Measurements from ENCODE around the gene EVI2A.
"Not testable (repeated sequence)": the region's sequence is repeated elsewhere in the genome, so short reads cannot be mapped to it uniquely, and the experiment has no call there.

EVI2A gene, protein sequence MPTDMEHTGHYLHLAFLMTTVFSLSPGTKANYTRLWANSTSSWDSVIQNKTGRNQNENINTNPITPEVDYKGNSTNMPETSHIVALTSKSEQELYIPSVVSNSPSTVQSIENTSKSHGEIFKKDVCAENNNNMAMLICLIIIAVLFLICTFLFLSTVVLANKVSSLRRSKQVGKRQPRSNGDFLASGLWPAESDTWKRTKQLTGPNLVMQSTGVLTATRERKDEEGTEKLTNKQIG

DNA sequence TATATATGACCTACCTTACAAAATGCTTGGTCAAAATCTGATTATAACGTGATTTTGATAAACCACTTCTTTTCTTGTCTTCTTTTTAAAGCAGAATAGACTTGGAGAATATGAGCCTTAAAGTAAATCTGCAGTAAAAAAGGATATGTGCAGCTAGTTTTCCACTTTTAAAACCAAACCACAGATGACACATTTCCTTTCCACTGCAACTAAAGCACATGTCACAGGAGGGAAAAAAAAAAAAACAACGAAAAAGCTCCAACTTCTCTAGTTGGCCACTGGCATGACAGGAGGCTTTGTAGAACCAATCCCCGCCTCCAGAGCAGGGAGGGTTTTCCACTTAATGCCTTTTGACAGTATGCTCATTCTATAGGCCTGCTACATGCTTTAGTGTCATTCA is at the start of gene EVI2A:
TSS of gene EVI2A (minus strand) at position 142 of the 400 bp plus-strand sequence. CDS start 2,609 bp downstream, outside the sequence.
- DNase-seq: peak; percentile 88 to 89

DNA sequence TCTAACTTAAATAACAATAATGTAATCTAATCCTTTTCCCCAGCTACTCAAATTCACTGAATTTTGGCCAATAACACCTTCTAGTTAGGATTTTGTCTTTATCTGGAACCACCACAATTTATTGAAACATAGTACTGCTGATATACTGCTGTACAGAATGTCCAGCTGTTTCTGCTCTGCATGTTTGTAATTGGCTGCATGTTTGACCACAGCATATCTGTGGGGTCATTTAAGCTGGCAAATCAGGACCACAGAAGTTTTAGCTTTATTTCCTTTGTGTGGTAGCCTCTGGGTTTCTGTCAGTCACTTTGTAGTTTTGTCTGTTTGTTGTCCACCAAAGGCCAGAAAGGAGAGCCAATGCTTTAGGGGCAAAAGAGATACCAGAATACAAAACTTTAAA is 47.8 kb upstream of the EVI2A start:
- DNase-seq: no peak

DNA sequence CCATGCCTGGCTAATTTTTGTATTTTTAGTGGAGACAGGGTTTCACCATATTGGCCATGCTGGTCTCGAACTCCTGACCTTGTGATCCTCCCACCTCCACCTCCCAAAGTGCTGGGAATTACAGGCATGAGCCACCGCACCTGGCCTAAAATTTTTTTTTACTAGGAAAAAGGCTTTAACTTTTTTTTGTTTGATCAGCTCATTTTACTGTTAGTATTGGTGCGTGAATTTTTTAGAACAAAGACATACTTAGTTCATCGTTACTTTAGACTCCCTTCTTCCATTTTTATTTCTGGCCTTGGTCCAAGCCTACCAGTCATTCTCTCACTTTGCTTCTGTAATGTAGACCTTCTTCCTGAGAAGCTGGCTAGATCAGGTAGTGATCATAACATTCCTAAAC is 44.7 kb upstream of the EVI2A start:
- no peak for DNase-seq

DNA sequence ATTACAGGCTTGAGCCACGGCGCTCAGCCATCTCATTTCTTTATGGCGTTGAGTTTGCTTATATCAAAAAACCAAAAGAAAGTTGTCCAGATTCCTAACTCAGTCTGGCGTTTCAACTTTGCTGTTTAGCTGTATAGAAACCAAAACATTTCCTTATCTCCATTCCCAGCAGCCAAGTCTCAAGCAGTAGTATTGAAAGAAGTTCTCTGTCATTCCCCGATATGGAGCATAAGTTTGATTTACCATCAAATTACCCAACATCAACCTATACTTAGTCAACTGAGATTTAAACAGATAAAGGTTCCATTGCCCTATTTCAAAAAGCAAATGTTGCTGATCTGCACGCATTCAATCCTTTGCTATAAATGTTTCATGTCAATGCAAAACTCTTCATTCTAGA is 42.6 kb upstream of the EVI2A start:
- no peak for DNase-seq

DNA sequence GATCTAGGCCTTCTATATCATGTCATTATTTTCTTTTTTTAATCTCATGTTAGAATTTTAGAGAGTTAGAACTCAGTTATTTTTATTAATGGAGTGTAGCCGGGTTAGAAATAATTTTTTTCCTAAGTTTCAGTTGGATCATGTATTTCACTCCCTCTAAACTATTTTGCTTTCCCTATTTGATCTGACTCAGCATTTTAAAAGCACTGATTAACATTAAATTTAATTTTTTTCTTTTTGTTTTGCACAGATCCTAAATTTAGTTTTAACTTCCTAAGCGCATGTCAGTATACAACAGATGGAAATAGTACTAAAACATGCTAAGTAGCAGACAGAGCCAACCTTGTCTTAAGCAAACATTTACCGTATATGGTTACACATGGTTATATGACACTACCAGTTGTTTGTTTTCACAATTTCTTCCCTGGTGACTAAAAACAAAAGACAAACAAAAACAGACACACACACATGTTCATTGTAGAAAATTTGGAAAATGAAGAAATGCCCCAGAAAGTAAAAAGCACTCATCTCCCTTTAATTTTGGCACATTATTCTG is 36.5 kb upstream of the EVI2A start:
- no peak for DNase-seq

DNA sequence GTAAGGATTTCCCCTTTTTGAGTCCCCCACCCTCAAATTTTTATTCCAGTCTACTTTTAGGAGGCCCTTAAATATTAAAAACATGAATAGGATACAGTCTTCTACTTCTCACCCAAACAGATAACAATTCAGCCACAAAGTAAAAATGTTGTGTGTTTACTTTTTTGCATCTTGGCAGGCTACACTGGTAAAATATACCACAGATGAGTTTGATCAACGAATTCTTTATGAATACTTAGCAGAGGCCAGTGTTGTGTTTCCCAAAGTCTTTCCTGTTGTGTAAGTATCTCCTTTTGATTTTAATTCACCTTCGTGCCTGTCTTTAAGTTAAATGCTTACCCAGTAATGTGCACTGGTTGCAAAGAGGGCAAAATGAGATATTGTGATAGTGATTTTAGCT is 35.7 kb upstream of the EVI2A start:
- no peak for DNase-seq

DNA sequence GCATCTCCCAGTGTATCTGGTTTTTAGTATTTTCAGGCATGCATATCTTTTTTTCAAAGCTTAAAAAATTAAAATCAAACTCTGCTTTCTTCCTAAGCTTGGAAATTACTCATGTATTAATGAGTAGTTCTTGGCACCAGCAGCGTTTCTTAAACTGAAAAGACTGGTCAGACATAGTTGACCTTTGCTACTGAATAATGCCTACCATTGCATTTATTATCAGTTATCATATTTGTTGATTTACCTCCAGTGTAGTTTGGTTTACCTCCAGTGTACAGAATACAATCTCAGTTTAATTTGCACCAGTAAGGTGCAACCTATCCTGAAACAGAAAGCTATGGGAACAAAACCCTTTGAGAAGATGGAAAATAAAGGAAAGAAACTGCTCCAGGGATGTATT is 34.5 kb upstream of the EVI2A start:
- DNase-seq: no peak

DNA sequence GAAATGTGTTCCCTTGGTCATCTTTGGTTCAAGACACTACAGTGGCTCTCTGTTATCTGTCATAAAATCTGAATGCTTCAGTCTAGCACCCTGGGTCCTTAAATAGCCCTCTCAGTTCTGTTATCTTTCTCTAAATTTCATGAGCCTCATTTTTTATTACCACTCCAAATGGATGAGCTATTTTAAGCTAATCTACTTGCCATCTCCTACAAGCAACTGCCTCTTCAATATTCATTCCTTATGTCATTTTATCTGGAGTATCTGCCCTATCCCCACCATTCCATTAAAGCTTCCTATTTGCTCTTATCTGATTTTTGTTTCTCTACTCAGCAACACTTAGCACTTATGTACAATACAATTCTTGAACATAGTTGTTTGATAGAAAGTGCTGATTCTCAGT is 28.0 kb upstream of the EVI2A start:
- no peak for DNase-seq

DNA sequence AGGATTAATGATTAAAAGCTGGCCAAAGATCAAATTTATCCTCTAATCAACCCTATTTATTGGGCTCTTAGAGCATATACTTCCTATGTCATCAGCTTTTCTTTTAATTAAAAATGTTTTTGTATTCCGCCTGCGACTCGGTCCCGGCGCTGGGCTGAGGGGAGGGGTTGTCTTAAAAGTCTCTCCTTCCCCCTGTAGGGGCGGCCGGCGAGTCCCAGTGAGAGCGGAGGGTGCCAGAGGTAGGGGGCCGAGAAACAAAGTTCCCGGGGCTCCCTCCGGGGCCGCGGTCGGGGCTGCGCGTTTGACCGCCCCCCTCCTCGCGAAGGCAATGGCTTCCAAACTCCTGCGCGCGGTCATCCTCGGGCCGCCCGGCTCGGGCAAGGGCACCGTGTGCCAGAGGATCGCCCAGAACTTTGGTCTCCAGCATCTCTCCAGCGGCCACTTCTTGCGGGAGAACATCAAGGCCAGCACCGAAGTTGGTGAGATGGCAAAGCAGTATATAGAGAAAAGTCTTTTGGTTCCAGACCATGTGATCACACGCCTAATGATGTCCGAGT is 23.8 kb upstream of the EVI2A start:
- DNase-seq: not testable (repeated sequence)

DNA sequence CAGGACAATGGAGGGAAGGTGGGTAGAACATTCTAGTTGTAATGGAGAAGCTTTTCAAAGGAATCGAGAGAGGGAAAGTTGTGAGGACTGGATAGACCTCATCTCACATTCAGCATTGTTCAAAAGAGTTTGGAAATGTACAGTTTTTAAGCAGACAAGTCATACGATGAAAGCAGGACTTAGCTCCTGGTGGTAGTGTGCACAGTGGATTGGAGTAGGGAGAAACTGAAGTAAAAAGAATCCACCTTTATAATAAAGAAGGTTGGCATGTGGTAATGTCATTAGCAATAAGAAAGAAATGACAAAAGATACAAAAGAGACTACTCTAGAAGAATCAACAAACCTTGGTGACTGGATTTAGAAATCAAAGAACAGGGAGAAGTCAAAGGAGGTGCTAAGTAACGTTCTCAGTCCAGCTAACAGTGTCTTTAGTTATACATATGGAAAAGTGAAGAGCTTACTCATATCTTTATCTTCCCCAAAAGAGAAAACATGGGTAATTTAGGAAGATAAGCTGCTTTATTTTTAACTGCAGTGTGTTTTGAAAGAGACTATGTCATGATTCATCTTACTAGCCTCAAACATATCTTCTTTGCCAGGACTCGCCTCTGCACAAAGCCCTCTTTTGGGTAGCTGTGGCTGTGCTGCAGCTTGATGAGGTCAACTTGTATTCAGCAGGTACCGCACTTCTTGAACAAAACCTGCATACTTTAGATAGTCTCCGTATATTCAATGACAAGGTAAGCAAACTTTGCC is 18.7 kb upstream of the EVI2A start:
- no peak for DNase-seq

DNA sequence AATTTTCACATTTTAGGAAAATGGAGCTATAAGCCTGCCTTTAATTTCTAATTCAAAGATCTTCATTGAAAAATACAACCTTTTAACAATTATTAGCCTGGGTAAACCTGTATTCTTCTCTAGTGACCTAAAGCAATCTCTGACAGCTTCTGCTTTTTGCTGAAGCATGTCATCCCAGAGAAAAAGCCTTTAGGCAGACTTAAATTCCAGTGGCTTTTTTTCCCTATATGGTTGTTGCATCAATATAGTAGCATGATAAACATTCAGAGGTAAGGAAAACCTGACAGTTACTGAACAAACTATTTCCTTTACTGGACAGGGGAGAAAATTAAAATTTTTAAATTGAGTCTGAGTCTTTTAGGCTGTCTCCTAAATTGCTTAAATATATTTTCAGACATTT is 7.8 kb upstream of the EVI2A start:
- DNase-seq: no peak

DNA sequence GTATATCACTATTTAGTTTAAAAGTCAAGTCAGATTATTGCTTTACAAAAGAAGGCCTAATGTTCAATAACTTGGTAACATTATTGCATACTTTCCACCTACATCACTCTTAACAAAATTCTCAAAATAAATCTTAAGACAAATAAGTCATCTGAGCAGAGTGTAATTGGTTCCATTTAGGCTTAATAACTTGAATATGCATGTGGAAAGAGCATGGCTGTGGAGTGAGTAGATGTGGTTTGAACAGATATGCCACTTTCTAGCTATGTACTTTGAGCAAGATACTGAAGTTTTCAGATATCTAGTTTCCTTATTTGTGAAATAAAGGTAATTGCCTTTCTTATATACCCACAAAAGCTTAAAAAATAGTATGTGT is 6.7 kb upstream of the EVI2A start:
- no peak for DNase-seq

DNA sequence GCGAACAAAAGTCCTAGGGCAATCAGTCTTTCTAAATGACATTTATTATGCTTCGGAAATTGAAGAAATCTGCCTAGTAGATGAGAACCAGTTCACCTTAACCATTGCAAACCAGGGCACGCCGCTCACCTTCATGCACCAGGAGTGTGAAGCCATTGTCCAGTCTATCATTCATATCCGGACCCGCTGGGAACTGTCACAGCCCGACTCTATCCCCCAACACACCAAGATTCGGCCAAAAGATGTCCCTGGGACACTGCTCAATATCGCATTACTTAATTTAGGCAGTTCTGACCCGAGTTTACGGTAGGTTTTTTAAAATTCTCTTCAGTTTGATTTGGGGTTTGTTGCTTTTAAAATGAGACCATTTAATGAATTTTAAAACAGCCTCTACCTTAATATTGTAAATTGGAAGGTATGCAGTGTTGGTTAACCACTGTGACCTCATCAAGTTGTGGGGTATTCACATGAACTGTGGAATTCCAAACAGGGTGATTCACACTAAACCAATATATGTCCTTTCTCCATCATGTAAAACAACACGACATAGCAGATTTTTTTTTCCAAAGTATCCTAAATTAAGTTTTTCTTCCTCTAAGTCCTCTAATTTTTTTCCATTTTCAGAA is 6.2 kb upstream of the EVI2A start:
- no peak for DNase-seq

DNA sequence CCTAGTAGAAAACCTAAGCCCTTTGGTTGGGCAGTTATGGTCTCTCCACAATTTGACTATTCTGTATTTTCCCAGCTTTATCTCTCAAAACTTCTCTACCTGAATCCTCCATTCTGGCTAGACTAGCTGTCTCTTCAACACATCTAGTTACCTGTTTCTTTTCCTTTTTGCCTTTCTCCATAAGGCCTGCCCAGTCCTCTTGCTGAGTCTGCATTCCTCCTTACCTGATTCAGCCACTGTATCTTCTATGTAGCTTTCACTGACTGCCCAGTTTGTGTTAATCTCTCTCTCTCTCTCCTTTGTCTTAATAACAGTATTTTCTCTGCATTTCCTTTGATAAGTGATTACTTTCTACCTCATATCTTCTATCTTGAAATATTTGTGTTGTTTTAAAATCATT is 2.1 kb upstream of the EVI2A start:
- DNase-seq: no peak

DNA sequence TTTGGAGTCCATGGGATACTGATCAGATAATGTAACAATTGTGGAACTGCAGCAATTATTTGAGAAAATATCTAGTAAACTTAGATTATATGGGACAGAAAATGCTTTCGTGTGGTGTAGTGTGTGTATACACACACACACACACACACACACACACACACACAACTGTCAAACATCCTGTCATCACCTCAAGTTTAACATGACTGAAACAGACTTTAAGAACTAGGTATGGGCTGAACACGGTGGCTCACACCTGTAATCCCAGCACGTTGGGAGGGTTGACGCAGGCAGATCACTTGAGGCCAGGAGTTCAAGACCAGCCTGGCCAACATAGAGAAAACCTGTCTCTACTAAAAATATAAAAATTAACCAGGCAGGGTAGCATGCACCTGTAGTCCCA is 544 bp upstream of the EVI2A start:
- DNase-seq: peak; percentile 48 to 58

DNA sequence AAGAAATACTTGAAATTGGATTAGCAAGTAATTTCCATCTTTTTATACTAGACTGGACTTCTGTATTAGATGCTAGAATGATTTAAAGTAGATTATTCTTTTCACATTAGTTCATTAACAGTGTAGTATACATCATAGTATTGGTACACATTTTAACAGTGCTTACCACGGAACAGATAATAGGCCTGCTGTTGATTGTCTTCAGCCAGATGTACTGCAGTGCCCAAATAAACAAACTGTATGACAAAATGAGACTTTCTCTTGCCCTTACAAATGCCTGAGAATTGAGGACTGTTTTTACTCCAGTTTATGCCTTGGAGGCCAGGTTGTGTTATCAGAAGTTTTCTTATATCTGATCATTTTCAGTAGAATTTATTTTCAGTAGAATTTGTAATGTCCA is 631 bp downstream of the EVI2A start:
- no peak for DNase-seq

DNA sequence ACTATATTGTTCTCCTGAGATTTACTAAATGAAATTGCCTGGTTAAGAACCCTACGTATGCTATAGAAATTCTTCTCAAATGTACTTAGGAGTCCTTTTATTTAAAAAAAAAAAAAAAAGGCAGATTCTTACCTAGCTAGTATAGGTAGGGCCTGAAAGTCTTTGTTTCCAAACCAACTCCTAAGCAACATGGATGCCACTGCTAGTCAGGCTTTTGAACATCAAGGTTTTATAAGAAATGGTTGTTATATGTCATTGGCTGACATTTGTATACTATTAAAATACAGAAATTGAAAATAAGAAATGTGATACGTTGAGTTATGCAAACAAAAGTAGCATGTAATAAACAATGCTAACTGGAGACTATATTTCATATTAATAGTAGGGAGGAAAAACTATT is 1.2 kb downstream of the EVI2A start:
- peak in 1 of 2 donors; percentile 13 for DNase-seq

DNA sequence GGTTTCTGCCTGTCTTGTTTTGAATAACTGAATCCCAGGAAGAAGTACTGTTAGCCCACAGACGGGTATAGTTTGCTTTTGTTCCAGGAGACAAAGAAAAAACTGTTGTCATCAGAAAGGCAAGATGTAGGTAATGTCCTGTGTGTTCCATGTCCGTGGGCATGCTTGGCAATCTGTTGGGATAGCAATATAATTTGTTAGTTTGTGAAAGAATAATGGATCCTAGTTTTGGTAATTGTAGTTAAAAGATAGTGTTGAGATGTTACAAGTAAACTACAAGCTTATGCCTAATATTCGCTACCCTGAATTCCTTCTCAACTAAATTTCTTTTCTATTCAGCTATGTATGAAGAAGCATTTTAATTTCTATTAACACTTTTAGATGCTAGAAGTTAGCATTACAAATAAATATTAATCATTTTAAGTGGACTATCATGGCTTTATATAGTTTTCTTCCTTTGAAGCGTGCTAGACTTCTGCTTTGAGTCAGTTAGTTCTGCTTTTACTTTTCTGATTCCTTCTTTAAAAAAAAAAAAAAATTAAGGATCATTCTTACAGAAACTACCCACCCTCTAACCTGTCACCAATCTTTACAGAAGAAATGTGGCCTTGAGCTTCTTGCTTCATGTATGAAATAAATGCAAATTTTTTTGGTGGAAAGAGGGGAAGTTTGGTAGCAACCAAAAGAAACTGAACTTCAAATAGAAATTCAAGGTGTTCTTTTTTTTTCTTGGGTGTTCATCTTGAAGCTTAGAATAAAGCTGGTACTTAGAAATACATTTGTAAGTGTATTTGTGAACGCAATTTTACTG is 2.4 kb downstream of the EVI2A start:
- peak in 1 of 2 donors; percentile 61 for DNase-seq

DNA sequence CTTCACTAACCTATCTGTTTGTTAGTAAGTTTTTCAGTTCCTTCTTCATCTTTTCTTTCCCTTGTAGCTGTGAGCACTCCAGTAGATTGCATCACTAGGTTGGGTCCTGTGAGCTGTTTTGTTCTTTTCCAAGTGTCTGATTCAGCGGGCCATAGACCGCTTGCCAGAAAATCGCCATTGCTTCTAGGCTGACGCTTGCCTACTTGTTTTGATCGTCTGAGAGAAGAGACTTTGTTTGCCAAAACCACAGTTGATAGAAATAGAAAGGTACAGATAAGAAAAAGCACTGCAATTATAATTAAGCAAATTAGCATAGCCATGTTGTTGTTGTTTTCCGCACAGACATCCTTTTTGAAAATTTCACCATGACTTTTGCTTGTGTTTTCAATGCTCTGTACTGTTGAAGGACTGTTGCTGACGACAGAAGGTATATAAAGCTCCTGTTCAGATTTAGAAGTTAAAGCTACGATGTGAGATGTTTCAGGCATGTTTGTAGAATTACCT is 3.1 kb downstream of the EVI2A start:
- peak; percentile 70 to 75 for DNase-seq

DNA sequence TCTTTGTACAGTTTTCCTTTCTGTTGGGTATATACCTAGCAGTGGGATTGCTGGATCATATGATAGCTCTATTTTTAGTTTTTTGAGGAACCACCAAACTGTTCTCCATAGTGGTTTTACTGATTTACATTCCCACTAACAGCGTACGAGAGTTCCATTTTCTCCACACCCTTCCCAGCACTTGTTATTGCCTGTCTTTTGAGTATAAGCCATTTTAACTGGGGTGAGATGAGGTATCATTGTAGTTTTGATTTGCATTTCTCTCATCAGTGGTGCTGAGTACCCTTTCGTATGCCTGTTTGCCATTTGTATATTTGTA is 6.7 kb downstream of the EVI2A start:
- no peak for DNase-seq

DNA sequence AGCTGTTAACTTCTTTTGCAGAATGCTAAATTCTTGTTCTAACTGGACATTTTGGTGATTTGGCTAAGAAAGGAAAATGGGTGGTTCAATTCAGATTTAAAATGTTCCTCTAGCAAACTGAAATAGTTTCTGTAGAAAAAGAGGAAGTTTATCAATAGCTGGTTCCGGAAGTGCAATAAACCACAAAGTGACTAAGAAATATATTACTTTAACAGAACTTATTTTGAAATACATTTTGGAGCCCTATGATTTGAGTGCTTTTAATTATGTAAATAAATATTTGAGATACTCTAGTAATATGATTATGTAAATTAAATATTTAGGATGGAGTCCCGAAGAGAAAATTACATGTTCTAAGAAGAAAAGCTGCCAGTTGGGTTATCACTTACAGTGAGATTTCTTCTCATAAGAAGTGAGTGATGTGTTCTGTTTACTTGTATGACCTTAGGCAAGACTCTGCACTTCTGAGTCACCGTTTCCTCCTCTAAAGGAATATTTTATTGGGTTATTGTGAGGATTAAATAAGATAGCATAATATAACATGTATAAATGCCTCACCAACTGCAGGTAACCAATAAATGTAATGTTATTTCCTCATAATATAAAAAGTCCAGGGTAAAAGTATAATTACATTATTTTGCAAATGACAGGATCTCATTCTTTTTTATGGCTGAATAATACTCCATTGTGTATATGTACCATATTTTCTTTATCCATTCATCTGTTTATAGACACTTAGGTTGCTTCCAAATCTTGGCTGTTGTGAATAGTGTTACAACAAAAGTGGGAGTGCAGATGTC is 7.2 kb downstream of the EVI2A start, which contains the start of gene EVI2B:
TSS of gene EVI2B (minus strand) at position 73 of the 800 bp plus-strand sequence. CDS start 8,445 bp downstream, outside the sequence.
- peak; percentile 15 to 61 for DNase-seq

DNA sequence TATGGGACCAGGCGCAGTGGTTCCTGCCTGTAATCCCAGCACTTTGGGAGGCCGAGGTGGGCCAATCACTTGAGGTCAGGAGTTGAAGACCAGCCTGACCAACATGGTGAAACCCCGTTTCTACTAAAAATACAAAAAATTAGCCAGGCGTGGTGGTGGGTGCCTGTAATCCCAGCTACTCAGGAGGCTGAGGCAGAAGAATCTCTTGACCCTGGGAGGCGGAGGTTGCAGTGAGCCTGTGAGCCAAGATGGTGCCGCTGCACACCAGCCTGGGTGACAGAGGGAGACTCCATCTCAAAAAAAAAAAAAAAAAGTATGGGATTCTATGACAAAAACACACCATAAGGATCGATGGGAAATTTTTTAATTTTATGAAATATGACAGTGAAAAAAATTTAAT is 9.2 kb downstream of the EVI2A start:
- peak; percentile 54 to 59 for DNase-seq
